GM12872 (cell line): ENCODE data around the gene B4GALT4.

Experiments used
- TF ChIP-seq, protein P1 (sequence below): IDR thresholded peaks from 3 replicates; pipeline ENCODE4 v1.5.1; 2011; ENCODE audit warnings: low read depth, mild to moderate bottlenecking, low read length, moderate library complexity; ENCODE audit not compliant: insufficient read depth

The B4GALT4 gene

GRCh38 chr3:119207512-119207875, 33.2 kb downstream of the B4GALT4 start:
- TF ChIP-seq, protein P1, sequence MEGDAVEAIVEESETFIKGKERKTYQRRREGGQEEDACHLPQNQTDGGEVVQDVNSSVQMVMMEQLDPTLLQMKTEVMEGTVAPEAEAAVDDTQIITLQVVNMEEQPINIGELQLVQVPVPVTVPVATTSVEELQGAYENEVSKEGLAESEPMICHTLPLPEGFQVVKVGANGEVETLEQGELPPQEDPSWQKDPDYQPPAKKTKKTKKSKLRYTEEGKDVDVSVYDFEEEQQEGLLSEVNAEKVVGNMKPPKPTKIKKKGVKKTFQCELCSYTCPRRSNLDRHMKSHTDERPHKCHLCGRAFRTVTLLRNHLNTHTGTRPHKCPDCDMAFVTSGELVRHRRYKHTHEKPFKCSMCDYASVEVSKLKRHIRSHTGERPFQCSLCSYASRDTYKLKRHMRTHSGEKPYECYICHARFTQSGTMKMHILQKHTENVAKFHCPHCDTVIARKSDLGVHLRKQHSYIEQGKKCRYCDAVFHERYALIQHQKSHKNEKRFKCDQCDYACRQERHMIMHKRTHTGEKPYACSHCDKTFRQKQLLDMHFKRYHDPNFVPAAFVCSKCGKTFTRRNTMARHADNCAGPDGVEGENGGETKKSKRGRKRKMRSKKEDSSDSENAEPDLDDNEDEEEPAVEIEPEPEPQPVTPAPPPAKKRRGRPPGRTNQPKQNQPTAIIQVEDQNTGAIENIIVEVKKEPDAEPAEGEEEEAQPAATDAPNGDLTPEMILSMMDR = no peak

GRCh38 chr3:119206611-119207511, 33.8 kb downstream of the B4GALT4 start:
- TF ChIP-seq, protein P1 = no peak

DNA sequence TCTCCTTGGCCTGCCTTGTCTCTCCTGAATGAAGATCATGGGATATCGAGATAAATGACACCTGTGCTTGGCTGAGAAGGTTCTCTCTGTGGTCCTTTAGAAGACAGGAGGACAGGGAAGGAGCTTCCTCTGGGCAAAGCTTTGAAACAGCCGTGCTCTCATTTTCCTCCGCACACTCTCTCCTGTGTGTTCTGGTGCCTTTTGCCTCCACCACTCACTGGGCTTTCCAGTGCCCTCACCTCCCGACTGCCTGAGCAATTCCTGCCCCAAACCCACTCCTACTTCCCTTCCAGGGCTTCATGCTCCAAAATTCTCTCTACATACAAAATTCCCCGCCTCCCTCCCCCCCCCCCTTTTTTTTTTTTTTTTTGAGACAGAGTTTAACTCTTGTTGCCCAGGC, 35.0 kb downstream of the B4GALT4 start:
- TF ChIP-seq, protein P1 = no peak

DNA sequence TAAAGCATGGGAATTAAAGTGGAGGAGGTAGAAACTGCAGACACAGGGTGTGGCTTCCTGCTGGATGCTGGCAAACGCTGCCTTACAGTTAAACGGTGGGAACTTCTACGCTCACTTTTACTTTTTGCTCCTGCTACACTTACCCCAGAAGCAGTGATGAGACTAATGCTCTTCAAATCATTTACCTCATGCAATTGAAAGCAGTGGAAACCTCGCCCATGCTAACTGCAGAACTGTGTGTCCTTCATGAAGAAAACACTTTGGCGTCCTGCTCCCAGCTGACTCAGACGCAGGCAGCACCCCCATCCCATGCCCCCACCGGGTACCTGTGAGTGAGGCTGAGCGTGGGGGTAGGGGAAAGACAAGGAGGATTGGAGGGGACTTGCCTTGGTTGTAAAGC, 35.5 kb downstream of the B4GALT4 start:
- TF ChIP-seq, protein P1 = no peak

- TF ChIP-seq, protein P1 = no peak
Observed at GRCh38 chr3:119195911-119196310, 44.8 kb downstream of the B4GALT4 start.

GRCh38 chr3:119195151-119195476, 45.6 kb downstream of the B4GALT4 start:
- TF ChIP-seq, protein P1 = no peak

- TF ChIP-seq, protein P1 = no peak
Observed at GRCh38 chr3:119194237-119195150, 46.2 kb downstream of the B4GALT4 start.
